ENCODE data around the gene PROCR. TPM values are rescaled to one million over a fixed set of nuclear protein-coding genes. Genes with fewer than 3 reads are reported as not detected.

The PROCR gene
- total and polyA plus RNA-seq, 7 donors, result 12.4 to 53.5 (median 22.8) TPM

- no peak for DNase-seq
- Histone ChIP-seq H3K27ac (no peak overlapping the region), H3K4me3 (no peak overlapping the region), H3K36me3 (peaks cover 0 to 7% (median 0%) of the 10 kb centered on the region in 4 donors), H3K27me3 (no peaks in the 10 kb centered on the region), H3K4me1 (peaks cover 0 to 30% (median 15%) of the 10 kb centered on the region in 4 donors), H3K9me3 (no peaks in the 10 kb centered on the region)
- intact Hi-C loops (cut with DNase I), result no loop called here
- WGBS, 2 donors, result 58 to 71% methylated on average over 49 of the region's 49 CpGs
- TF ChIP-seq EP300 (IDR thresholded peaks at IDR 0.05) (no peak), CTCF (IDR thresholded peaks at IDR 0.05) (no peak), POLR2A (IDR thresholded peaks at IDR 0.05) (no peak), POLR2AphosphoS5 (IDR thresholded peaks at IDR 0.05) (no peak)
Measured at GRCh38 chr20:35174458-35175216, 2.8 kb downstream of the PROCR start.

GRCh38 chr20:35176132-35176531 lies 4.3 kb downstream of the PROCR start:
- TF ChIP-seq CTCF (IDR thresholded peaks at IDR 0.05), result no peak
- no peak for TF ChIP-seq POLR2A (IDR thresholded peaks at IDR 0.05)
- no peak for TF ChIP-seq POLR2AphosphoS5 (IDR thresholded peaks at IDR 0.05)
- no peak for TF ChIP-seq EP300 (IDR thresholded peaks at IDR 0.05)
- no peak for DNase-seq
- H3K4me1 ChIP-seq, result peaks cover 0 to 28% (median 15%) of the 10 kb centered on the region in 4 donors
- H3K4me3 ChIP-seq, result no peak overlapping the region
- H3K27ac ChIP-seq, result no peak overlapping the region
- WGBS, 2 donors, result 95% methylated on average over 14 of the region's 14 CpGs
- H3K36me3 ChIP-seq, result peaks cover 0 to 7% (median 0%) of the 10 kb centered on the region in 4 donors
- intact Hi-C loops (cut with DNase I), result no loop called here
- no peaks in the 10 kb centered on the region for H3K9me3 ChIP-seq
- H3K27me3 ChIP-seq, result no peaks in the 10 kb centered on the region

- Histone ChIP-seq H3K4me1 (peaks cover 0 to 3% (median 0%) of the 10 kb centered on the region in 4 donors), H3K27me3 (no peaks in the 10 kb centered on the region), H3K36me3 (peaks cover 0 to 7% (median 0%) of the 10 kb centered on the region in 4 donors), H3K4me3 (no peak overlapping the region), H3K27ac (no peak overlapping the region), H3K9me3 (no peaks in the 10 kb centered on the region)
- 84 to 86% methylated on average over 11 of the region's 11 CpGs for WGBS, 2 donors
- no peak for DNase-seq
- intact Hi-C loops (cut with DNase I), result no loop called here
- TF ChIP-seq POLR2A (IDR thresholded peaks at IDR 0.05), result no peak
- no peak for TF ChIP-seq POLR2AphosphoS5 (IDR thresholded peaks at IDR 0.05)
- no peak for TF ChIP-seq CTCF (IDR thresholded peaks at IDR 0.05)
- TF ChIP-seq EP300 (IDR thresholded peaks at IDR 0.05), result no peak
Measured at GRCh38 chr20:35179292-35180212, 7.7 kb downstream of the PROCR start.

- intact Hi-C loops (cut with DNase I), result no loop called here
- TF ChIP-seq CTCF (IDR thresholded peaks at IDR 0.05) (no peak), POLR2A (IDR thresholded peaks at IDR 0.05) (no peak), EP300 (IDR thresholded peaks at IDR 0.05) (no peak), POLR2AphosphoS5 (IDR thresholded peaks at IDR 0.05) (no peak)
- WGBS, 2 donors, result 92 to 93% methylated on average over 5 of the region's 5 CpGs
Measured at GRCh38 chr20:35180266-35180665, 8.4 kb downstream of the PROCR start.

More at GRCh38 chr20:35180266-35180665, 8.4 kb downstream of the PROCR start:
- Histone ChIP-seq H3K36me3 (peaks cover 0 to 7% (median 0%) of the 10 kb centered on the region in 4 donors), H3K4me1 (no peaks in the 10 kb centered on the region), H3K4me3 (no peak overlapping the region), H3K9me3 (no peaks in the 10 kb centered on the region), H3K27ac (no peak overlapping the region), H3K27me3 (no peaks in the 10 kb centered on the region)
- DNase-seq, result no peak

Data from sigmoid colon (tissue), 7 donors.